Astrocyte of the cerebellum (primary cell): ENCODE measurements around the gene ISL2.

Experiments used
- DNase-seq: peaks from one replicate; pipeline ENCODE4 v3.0.0-alpha.2; 2011; ENCODE audit warnings: low read depth
- H3K4me3 ChIP-seq: 2 replicates; pipeline ENCODE4 v1.5.1; 2011; ENCODE audit warnings: mild to moderate bottlenecking, low read depth, low read length, moderate library complexity
- CTCF ChIP-seq: IDR thresholded peaks from 2 replicates; pipeline ENCODE4 v1.5.1; 2012; ENCODE audit warnings: low read length, low read depth, moderate library complexity, mild to moderate bottlenecking; ENCODE audit errors: missing control alignments
- in situ Hi-C: cut with HindIII; loops from 2 replicates; pipeline ENCODE4 v1.10.0; 2017; ENCODE audit warnings: low sequenced_read_pairs

The ISL2 gene

GRCh38 chr15:76354823-76355440 is 18.4 kb downstream of the ISL2 start:
- H3K4me3 ChIP-seq, result no peak overlapping the region
- no peak for DNase-seq
- in situ Hi-C loops, result no loop called here
- TF ChIP-seq CTCF, result no peak

- no peak for DNase-seq
- in situ Hi-C loops, result no loop called here
- no peak for TF ChIP-seq CTCF
- no peak overlapping the region for H3K4me3 ChIP-seq
Measured at GRCh38 chr15:76358453-76358852, 21.9 kb downstream of the ISL2 start.

GRCh38 chr15:76359152-76359551 is 22.6 kb downstream of the ISL2 start:
- H3K4me3 ChIP-seq, result no peak overlapping the region
- TF ChIP-seq CTCF, result no peak
- no peak for DNase-seq
- in situ Hi-C loops, result no loop called here

- TF ChIP-seq CTCF, result no peak
- no peak overlapping the region for H3K4me3 ChIP-seq
- in situ Hi-C loops, result no loop called here
- no peak for DNase-seq
Measured at GRCh38 chr15:76360416-76360815, 23.8 kb downstream of the ISL2 start.

GRCh38 chr15:76363251-76363650 is 26.7 kb downstream of the ISL2 start:
- no peak for TF ChIP-seq CTCF
- no peak overlapping the region for H3K4me3 ChIP-seq
- DNase-seq, result no peak
- in situ Hi-C loops, result no loop called here

- in situ Hi-C loops, result no loop called here
- H3K4me3 ChIP-seq, result no peak overlapping the region
- DNase-seq, result no peak
- no peak for TF ChIP-seq CTCF
Measured at GRCh38 chr15:76366714-76367113, 30.1 kb downstream of the ISL2 start.
